AG09319 (cell line): Measurements from ENCODE around the gene RGS19.
"Not testable (repeated sequence)": the region's sequence is repeated elsewhere in the genome, so short reads cannot be mapped to it uniquely, and the experiment has no call there.

Source experiments
- DNase-seq: peaks from one replicate; pipeline ENCODE4 v3.0.0-alpha.2; 2010; ENCODE audit warnings: low read depth; ENCODE audit errors: extremely low read depth
- TF ChIP-seq, protein P1 (sequence below): IDR thresholded peaks from 2 replicates; pipeline ENCODE4 v1.5.1; 2011; ENCODE audit warnings: low read depth, mild to moderate bottlenecking, inconsistent platforms, low read length, moderate library complexity

The RGS19 gene

DNA sequence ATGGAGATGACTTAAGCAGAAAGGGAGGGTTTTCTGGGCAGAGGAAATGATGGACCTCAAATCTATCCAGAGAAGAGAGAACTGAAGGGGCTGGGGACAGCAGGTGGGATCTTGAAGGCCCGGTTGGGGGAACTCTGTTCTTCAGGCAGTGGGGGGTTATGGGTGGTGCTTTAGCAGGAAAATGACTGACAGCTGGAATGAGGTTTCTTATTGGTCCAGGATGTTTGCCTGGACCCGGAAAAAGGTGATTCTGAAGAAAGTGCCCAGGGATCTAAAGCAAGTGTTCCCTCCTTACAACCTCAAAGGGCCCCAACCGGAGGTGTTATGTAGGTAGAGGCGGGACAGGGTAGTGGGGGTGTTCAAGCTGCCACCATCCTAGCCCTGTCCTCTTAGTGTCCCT, 16.1 kb upstream of the RGS19 start:
- no peak for DNase-seq
- TF ChIP-seq, protein P1, sequence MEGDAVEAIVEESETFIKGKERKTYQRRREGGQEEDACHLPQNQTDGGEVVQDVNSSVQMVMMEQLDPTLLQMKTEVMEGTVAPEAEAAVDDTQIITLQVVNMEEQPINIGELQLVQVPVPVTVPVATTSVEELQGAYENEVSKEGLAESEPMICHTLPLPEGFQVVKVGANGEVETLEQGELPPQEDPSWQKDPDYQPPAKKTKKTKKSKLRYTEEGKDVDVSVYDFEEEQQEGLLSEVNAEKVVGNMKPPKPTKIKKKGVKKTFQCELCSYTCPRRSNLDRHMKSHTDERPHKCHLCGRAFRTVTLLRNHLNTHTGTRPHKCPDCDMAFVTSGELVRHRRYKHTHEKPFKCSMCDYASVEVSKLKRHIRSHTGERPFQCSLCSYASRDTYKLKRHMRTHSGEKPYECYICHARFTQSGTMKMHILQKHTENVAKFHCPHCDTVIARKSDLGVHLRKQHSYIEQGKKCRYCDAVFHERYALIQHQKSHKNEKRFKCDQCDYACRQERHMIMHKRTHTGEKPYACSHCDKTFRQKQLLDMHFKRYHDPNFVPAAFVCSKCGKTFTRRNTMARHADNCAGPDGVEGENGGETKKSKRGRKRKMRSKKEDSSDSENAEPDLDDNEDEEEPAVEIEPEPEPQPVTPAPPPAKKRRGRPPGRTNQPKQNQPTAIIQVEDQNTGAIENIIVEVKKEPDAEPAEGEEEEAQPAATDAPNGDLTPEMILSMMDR = no peak

GRCh38 chr20:64093013-64093503, 13.7 kb upstream of the RGS19 start:
- no peak for DNase-seq
- TF ChIP-seq, protein P1 = no peak

- TF ChIP-seq, protein P1 = no peak
- no peak for DNase-seq
These were observed 13.1 kb upstream of the RGS19 start for GRCh38 chr20:64092258-64093012.

DNA sequence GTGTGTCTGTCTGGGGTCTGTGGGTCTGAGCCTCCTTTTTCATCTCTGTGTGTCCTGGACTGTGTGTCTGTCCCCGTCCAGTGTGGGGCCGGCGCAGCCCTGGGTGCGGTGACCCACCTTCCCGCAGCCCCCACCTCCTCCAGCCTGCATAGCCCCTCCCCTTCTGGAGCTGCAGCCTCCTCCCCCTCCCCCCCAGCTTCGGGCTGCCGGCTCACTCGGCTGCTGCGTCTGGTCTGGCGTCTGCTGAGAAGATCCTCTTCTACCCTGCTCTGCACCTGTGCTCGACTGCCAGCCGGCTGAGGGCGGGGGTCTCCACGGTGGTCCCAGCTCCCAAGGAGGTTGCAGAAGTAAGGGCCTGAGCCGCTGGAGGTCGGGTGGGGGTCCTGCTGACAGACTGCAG, 12.5 kb upstream of the RGS19 start:
- TF ChIP-seq, protein P1 = no peak
- no peak for DNase-seq

- no peak for DNase-seq
These were observed 12.0 kb upstream of the RGS19 start for GRCh38 chr20:64091340-64091739.

GRCh38 chr20:64090165-64090564, 10.8 kb upstream of the RGS19 start:
- DNase-seq = no peak
- TF ChIP-seq, protein P1 = no peak

More at GRCh38 chr20:64091340-64091739, 12.0 kb upstream of the RGS19 start:
- TF ChIP-seq, protein P1 = no peak

GRCh38 chr20:64088586-64088985, 9.3 kb upstream of the RGS19 start:
- not testable (repeated sequence) for DNase-seq

GRCh38 chr20:64087226-64087825, 8.0 kb upstream of the RGS19 start:
- DNase-seq = not testable (repeated sequence)
